ENCODE measurements around the gene KIAA1755.
"Not testable (repeated sequence)": the region's sequence is repeated elsewhere in the genome, so short reads cannot be mapped to it uniquely, and the experiment has no call there.

The KIAA1755 gene

GRCh38 chr20:38283236-38283635, 22.7 kb upstream of the KIAA1755 start:
- no peaks in the 10 kb centered on the region for H3K4me1 ChIP-seq
- TF ChIP-seq CTCF (IDR thresholded peaks at IDR 0.05; ENCODE audit: low read depth, low read length), result no peak
- H3K4me3 ChIP-seq (ENCODE audit: low read depth, low read length), result no peak overlapping the region
- H3K36me3 ChIP-seq, result no peaks in the 10 kb centered on the region
- no peaks in the 10 kb centered on the region for H3K27me3 ChIP-seq
- H3K9me3 ChIP-seq, result no peaks in the 10 kb centered on the region
- DNase-seq, result no peak

- H3K36me3 ChIP-seq; H3K4me1 ChIP-seq; H3K27me3 ChIP-seq; DNase-seq; H3K9me3 ChIP-seq; H3K4me3 ChIP-seq (ENCODE audit: low read depth, low read length): not testable (repeated sequence)
- peak; percentile 22; the same call in 1 of the 2 replicates for TF ChIP-seq CTCF (IDR thresholded peaks at IDR 0.05; ENCODE audit: low read depth, low read length)
Measured at GRCh38 chr20:38281176-38281915, 20.8 kb upstream of the KIAA1755 start.

GRCh38 chr20:38278763-38279162, 18.2 kb upstream of the KIAA1755 start:
- no peaks in the 10 kb centered on the region for H3K9me3 ChIP-seq
- no peaks in the 10 kb centered on the region for H3K27me3 ChIP-seq
- no peak for DNase-seq
- no peak overlapping the region for H3K4me3 ChIP-seq (ENCODE audit: low read depth, low read length)
- no peak for TF ChIP-seq CTCF (IDR thresholded peaks at IDR 0.05; ENCODE audit: low read depth, low read length)
- H3K4me1 ChIP-seq, result no peaks in the 10 kb centered on the region
- no peaks in the 10 kb centered on the region for H3K36me3 ChIP-seq

GRCh38 chr20:38278131-38278530, 17.6 kb upstream of the KIAA1755 start:
- Histone ChIP-seq H3K4me1 (no peaks in the 10 kb centered on the region), H3K36me3 (no peaks in the 10 kb centered on the region), H3K9me3 (no peaks in the 10 kb centered on the region), H3K27me3 (no peaks in the 10 kb centered on the region), H3K4me3 (ENCODE audit: low read depth, low read length) (no peak overlapping the region)
- no peak for DNase-seq
- TF ChIP-seq CTCF (IDR thresholded peaks at IDR 0.05; ENCODE audit: low read depth, low read length), result no peak

- DNase-seq, result no peak
- Histone ChIP-seq H3K27me3 (no peaks in the 10 kb centered on the region), H3K4me3 (ENCODE audit: low read depth, low read length) (no peak overlapping the region), H3K4me1 (no peaks in the 10 kb centered on the region), H3K36me3 (no peaks in the 10 kb centered on the region), H3K9me3 (no peaks in the 10 kb centered on the region)
- TF ChIP-seq CTCF (IDR thresholded peaks at IDR 0.05; ENCODE audit: low read depth, low read length), result no peak
Measured at GRCh38 chr20:38277691-38278090, 17.2 kb upstream of the KIAA1755 start.

- H3K36me3 ChIP-seq, result no peaks in the 10 kb centered on the region
- no peaks in the 10 kb centered on the region for H3K27me3 ChIP-seq
- H3K4me3 ChIP-seq (ENCODE audit: low read depth, low read length), result no peak overlapping the region
- no peak for TF ChIP-seq CTCF (IDR thresholded peaks at IDR 0.05; ENCODE audit: low read depth, low read length)
- DNase-seq, result no peak
- no peaks in the 10 kb centered on the region for H3K9me3 ChIP-seq
- H3K4me1 ChIP-seq, result no peaks in the 10 kb centered on the region
Measured at GRCh38 chr20:38277285-38277684, 16.8 kb upstream of the KIAA1755 start.

Measured in BE2C (cell line).